HepG2 (cell line): ENCODE measurements around the gene LCTL. TPM values are rescaled to one million over a fixed set of nuclear protein-coding genes. Genes with fewer than 3 reads are reported as not detected.

ENCODE experiments used
- ATAC-seq: fragments of 200-7000 bp; cut with Tn5 transposase; 3 replicates; pipeline ENCODE4 v1.9.1; 2020; ENCODE audit warnings: mild to moderate bottlenecking, moderate library complexity
- BruUV-seq: library from RNA; stranded (reverse); fragments of 400-500 nt; replicated peaks from 2 replicates; lab custom pipeline; 2021; lab: Mats Ljungman, UMichigan
- CTCF ChIA-PET: fragments of 300-600 bp; formaldehyde crosslinking; extraction: SDS; loops from one replicate; lab custom pipeline; 2021; ENCODE audit warnings: low total read pairs, inconsistent platforms, low intra/inter-chr PET ratio; lab: Yijun Ruan, JAX
- POLR2A ChIA-PET: fragments of 350-600 bp; sonication (Branson Sonifier 250); formaldehyde crosslinking; loops from one replicate; lab custom pipeline; 2020; ENCODE audit warnings: antibody characterized with exemption, inconsistent platforms; lab: Yijun Ruan, JAX
- DNase-seq: peaks from one replicate; pipeline ENCODE4 v3.0.0-alpha.2; 2015; ENCODE audit warnings: low spot score
- FAIRE-seq: peaks from 3 replicates; lab custom pipeline; 2011; peaks lifted over from hg19 to GRCh38; lab: Jason Lieb, UNC
- H2AFZ ChIP-seq: one replicate; pipeline ENCODE4 v1.6.1; 2011; ENCODE audit warnings: low read length, inconsistent platforms
- H3K27ac ChIP-seq: fragments of 300-600 bp; 3 replicates; pipeline ENCODE4 v1.8.0; 2011; ENCODE audit warnings: mixed run types, mild to moderate bottlenecking, mixed read lengths, low read length, inconsistent platforms; ENCODE audit not compliant: insufficient read depth; ENCODE audit errors: extremely low read length
- H3K27me3 ChIP-seq, 2 experiments: fragments of 200-600 bp in 1 of 2; 2 replicates in 1 of 2; 3 replicates in 1 of 2; pipeline versions ENCODE4 v1.6.0 to v1.8.0; 2011; ENCODE audit warnings: low read length in 2 of 2, mild to moderate bottlenecking in 2 of 2, moderate library complexity in 2 of 2, inconsistent platforms in 1 of 2; ENCODE audit not compliant: insufficient read depth in 2 of 2, control insufficient read depth in 1 of 2
- H3K36me3 ChIP-seq, 2 experiments: fragments of 200-600 bp in 1 of 2; replicated peaks in 1 of 2; 2 replicates in 1 of 2; 3 replicates in 1 of 2; pipeline versions ENCODE4 v1.5.1 to v1.8.0; 2011; ENCODE audit warnings: low read length in 2 of 2, inconsistent platforms in 1 of 2; ENCODE audit not compliant: insufficient read depth in 2 of 2, control insufficient read depth in 1 of 2
- H3K4me1 ChIP-seq: 2 replicates; pipeline ENCODE4 v1.5.1; 2012; ENCODE audit warnings: low read length, inconsistent platforms; ENCODE audit not compliant: insufficient read depth
- H3K4me2 ChIP-seq: 2 replicates; pipeline ENCODE4 v1.6.0; 2011; ENCODE audit warnings: low read depth, low read length, inconsistent platforms
- H3K4me3 ChIP-seq, 3 experiments: fragments of 200-600 bp in 1 of 3; sonication (generic), shearing (Covaris generic) in 1 of 3; replicated peaks in 1 of 3; 2 replicates each; pipeline ENCODE4 v1.5.1; 2011 to 2016; ENCODE audit warnings: low read length in 3 of 3, inconsistent platforms in 2 of 3, low read depth in 2 of 3, mild to moderate bottlenecking in 2 of 3, control low read depth in 1 of 3, mixed read lengths in 1 of 3; ENCODE audit not compliant: insufficient read depth in 1 of 3
- H3K79me2 ChIP-seq: one replicate; pipeline ENCODE4 v1.6.1; 2011; ENCODE audit warnings: low read length, inconsistent platforms; ENCODE audit not compliant: insufficient read depth
- H3K9ac ChIP-seq: 2 replicates; pipeline ENCODE4 v1.6.0; 2011; ENCODE audit warnings: mild to moderate bottlenecking, low read depth, low read length, inconsistent platforms; ENCODE audit not compliant: insufficient read depth
- H3K9me3 ChIP-seq: 2 replicates; pipeline ENCODE4 v1.5.1; 2012; ENCODE audit warnings: mild to moderate bottlenecking, low read length
- H4K20me1 ChIP-seq: 2 replicates; pipeline ENCODE4 v1.6.0; 2011; ENCODE audit warnings: inconsistent platforms, mild to moderate bottlenecking, low read length, moderate library complexity; ENCODE audit not compliant: insufficient read depth
- ETV6 ChIP-seq: sonication (generic); formaldehyde crosslinking; conservative IDR thresholded peaks from 2 replicates; pipeline ENCODE4 v1.4.0; 2020; ENCODE audit warnings: missing genetic modification reagents
- FOXO1 ChIP-seq: sonication (generic); formaldehyde crosslinking; IDR thresholded peaks from 2 replicates; pipeline ENCODE4 v1.4.0; 2020; ENCODE audit warnings: missing genetic modification reagents
- HIC2 ChIP-seq: sonication (generic); formaldehyde crosslinking; IDR thresholded peaks from 2 replicates; pipeline ENCODE4 v1.9.0; 2022; ENCODE audit warnings: low read depth, missing genetic modification reagents
- KLF11 ChIP-seq: IDR thresholded peaks from 2 replicates; pipeline ENCODE4 v1.6.1; 2016; ENCODE audit warnings: missing compliant biosample characterization
- SMARCC2 ChIP-seq: fragments of 450-650 bp; IDR thresholded peaks from 2 replicates; pipeline ENCODE4 v1.6.1; 2017; ENCODE audit warnings: antibody characterized with exemption, mild to moderate bottlenecking
- SNAPC5 ChIP-seq: sonication (generic); formaldehyde crosslinking; IDR thresholded peaks from 2 replicates; pipeline ENCODE4 v1.8.1; 2023; ENCODE audit warnings: mild to moderate bottlenecking, missing genetic modification reagents, borderline replicate concordance
- SUZ12 ChIP-seq: fragments of 150-350 bp; IDR thresholded peaks from 2 replicates; pipeline ENCODE4 v1.6.1; 2014; ENCODE audit warnings: low read depth, low read length
- ZBTB33 ChIP-seq: sonication (generic); formaldehyde crosslinking; IDR thresholded peaks from 2 replicates; pipeline ENCODE4 v1.4.0; 2020; ENCODE audit warnings: missing genetic modification reagents
- ZBTB43 ChIP-seq: sonication (generic); formaldehyde crosslinking; conservative IDR thresholded peaks from 2 replicates; pipeline ENCODE4 v1.4.0; 2020; ENCODE audit warnings: missing genetic modification reagents
- ZFP37 ChIP-seq: sonication (generic); formaldehyde crosslinking; IDR thresholded peaks from 2 replicates; pipeline ENCODE4 v1.4.0; 2020; ENCODE audit warnings: missing genetic modification reagents, borderline replicate concordance
- ZNF274 ChIP-seq: sonication (generic); formaldehyde crosslinking; IDR thresholded peaks from 2 replicates; pipeline ENCODE4 v1.5.1; 2020; ENCODE audit warnings: mild to moderate bottlenecking, missing genetic modification reagents
- ZNF326 ChIP-seq: sonication (generic); formaldehyde crosslinking; IDR thresholded peaks from 2 replicates; pipeline ENCODE4 v1.4.0; 2020; ENCODE audit warnings: missing genetic modification reagents, borderline replicate concordance
- ZNF740 ChIP-seq: sonication (generic); formaldehyde crosslinking; IDR thresholded peaks from 2 replicates; pipeline ENCODE4 v1.4.0; 2020; ENCODE audit warnings: missing genetic modification reagents
- ZXDC ChIP-seq: sonication (generic); formaldehyde crosslinking; IDR thresholded peaks from 2 replicates; pipeline ENCODE4 v1.5.0; 2020; ENCODE audit warnings: mild to moderate bottlenecking, missing genetic modification reagents
- in situ Hi-C: cut with HindIII; loops from 2 replicates; pipeline ENCODE4 v1.10.0; 2017; ENCODE audit warnings: low pct_unique_long_range_greater_than_20kb; ENCODE audit not compliant: extremely low pct_ligation_motif_present
- intact Hi-C: fragments of 100-400 bp; cut with micrococcal nuclease; formaldehyde crosslinking; loops from one replicate; pipeline ENCODE4 v1.10.0; 2022; ENCODE audit not compliant: unreplicated experiment
- polyA plus RNA-seq, 8 experiments: library from polyadenylated mRNA; depleted of rRNA in 3 of 8; stranded (reverse) in 7 of 8; unstranded in 1 of 8; fragments of >200 nt; fragmentation: Illumina TruSeq in 4 of 8; extraction: Trizol in 4 of 8; gene quantifications; 2 replicates each; pipeline versions ENCODE4 v1.2.1 to v1.2.3, GENCODE V29; 2011 to 2016; ENCODE audit warnings: low read depth in 4 of 8, missing spikeins in 1 of 8, mixed read lengths in 1 of 8; ENCODE audit not compliant: insufficient read depth in 1 of 8
- total RNA-seq, 5 experiments: library from RNA; depleted of rRNA; stranded (reverse); fragments of >200 nt; fragmentation: Illumina TruSeq; extraction: Trizol; gene quantifications; 2 replicates each; pipeline ENCODE4 v1.2.3, GENCODE V29; 2016; ENCODE audit warnings: low read depth in 1 of 5

Gene LCTL
- total and polyA plus RNA-seq, 2 of the 13 experiments (the other 11 are each of a cell fraction or from before 2014, with no cell fraction given), result 0.96 to 1.4 TPM

GRCh38 chr15:66558271-66558670, 7.5 kb downstream of the LCTL start (continued):
- no peak for TF ChIP-seq ZBTB43 (CRISPR knock-in tag)
- TF ChIP-seq SNAPC5 (CRISPR knock-in tag), result no peak

GRCh38 chr15:66555685-66556084, 10.1 kb downstream of the LCTL start:
- intact Hi-C loops (no loop called here), in situ Hi-C loops (no loop called here)
- ChIA-PET POLR2A (no interaction called here), CTCF (no interaction called here)
- Histone ChIP-seq H3K4me2 (no peak overlapping the region), H3K27ac (no peak overlapping the region), H3K36me3 (no peaks in the 10 kb centered on the region), H3K9me3 (no peaks in the 10 kb centered on the region), H3K79me2 (no peaks in the 10 kb centered on the region), H3K4me3 (no peak overlapping the region), H3K27me3 (no peaks in the 10 kb centered on the region), H2AFZ (no peak overlapping the region), H3K9ac (no peak overlapping the region), H3K4me1 (no peaks in the 10 kb centered on the region), H4K20me1 (no peaks in the 10 kb centered on the region)
- ATAC-seq (no peak), DNase-seq (no peak), FAIRE-seq (no peak)
- TF ChIP-seq ZNF326 (no peak), ZXDC (no peak), SUZ12 (no peak), ZNF274 (CRISPR knock-in tag) (no peak), ZBTB33 (CRISPR knock-in tag) (no peak), FOXO1 (CRISPR knock-in tag) (no peak), SMARCC2 (no peak), KLF11 (no peak), ZFP37 (CRISPR knock-in tag) (no peak), ZNF740 (CRISPR knock-in tag) (no peak), HIC2 (no peak), ETV6 (no peak)
- no TSS peak for BruUV-seq
